ENCODE measurements around the gene ITFG1.

The ITFG1 gene

GRCh38 chr16:47460711-47461597 is at the start of gene ITFG1, which contains the start of gene PHKB:
TSS of gene ITFG1 (minus strand) at chr16:47461063. CDS start at chr16:47461045, 18 bp downstream.
TSS of gene PHKB (plus strand) at chr16:47461331. CDS start at chr16:47461351, 20 bp downstream.
- peak; percentile 97 for DNase-seq

GRCh38 chr16:47507701-47508100 is 46.8 kb upstream of the ITFG1 start:
- no peak for DNase-seq

DNA sequence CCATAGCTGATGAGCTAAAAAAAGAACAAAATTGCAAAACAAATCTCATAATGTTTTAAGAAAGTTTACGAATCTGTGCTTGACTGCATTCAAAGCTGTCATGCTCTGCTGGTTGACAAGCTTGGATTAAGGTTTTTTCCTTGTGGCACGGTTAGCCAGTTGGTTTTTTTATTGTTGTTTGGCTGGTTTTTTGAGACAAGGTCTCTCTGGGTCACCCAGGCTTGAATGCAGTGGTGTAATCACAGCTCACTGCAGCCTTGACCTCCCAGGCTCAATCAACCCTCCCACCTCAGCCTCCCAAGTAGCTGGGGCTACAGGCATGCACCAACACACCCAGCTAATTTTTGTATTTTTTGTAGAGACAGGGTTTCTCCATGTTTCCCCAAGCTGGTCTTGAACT is 45.9 kb upstream of the ITFG1 start:
- no peak for DNase-seq

GRCh38 chr16:47504599-47504998 is 43.7 kb upstream of the ITFG1 start:
- DNase-seq: no peak

- no peak for DNase-seq
Measured at GRCh38 chr16:47503936-47504335, 43.1 kb upstream of the ITFG1 start.

GRCh38 chr16:47499700-47500264 is 38.9 kb upstream of the ITFG1 start:
- DNase-seq: no peak

- no peak for DNase-seq
Measured at GRCh38 chr16:47499080-47499699, 38.3 kb upstream of the ITFG1 start.

DNA sequence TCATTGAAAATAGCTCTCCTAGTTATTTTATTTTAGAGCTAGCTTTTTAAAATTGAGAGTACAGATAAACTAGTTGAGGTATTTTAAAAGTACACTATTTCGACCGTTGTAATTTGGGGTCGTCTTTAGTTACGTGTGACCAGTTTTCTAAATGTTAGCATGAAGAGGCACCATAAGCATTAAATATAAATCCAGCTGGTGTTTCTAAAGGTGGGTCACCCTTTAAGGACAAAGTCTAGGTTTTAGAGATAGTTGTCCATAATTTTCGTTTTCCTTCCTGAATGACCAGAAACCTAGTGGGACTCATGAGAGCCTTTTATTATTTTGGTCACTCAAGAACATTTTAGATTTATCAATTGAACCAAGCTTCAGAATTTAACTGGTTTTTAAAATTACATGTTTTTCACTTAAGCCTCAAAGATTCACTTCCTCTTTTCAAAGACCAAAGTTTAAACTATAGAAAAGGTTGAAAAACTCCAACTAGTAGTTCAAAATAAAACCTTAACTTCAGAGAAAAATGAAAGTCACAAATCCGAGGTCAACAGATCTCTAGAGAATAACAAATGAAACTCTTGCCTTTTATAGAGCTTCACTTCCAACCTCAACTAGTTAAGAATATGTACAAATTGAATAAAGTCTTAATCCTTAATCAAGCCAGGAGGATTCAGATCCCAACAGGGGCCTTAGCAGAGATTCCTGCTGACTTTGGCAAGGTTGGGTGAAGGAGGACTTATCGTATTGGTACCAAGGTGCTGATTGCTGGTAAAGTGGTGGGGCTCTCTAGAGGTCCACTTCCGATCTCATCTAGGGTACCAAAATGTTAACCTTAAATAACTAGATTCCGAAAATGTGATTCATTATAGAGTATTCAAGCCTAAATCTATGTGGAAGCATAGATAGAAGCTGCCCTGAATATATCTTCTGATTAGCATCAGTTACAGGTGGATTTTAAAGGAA is 32.8 kb upstream of the ITFG1 start:
- no peak for DNase-seq

GRCh38 chr16:47492428-47493377 is 31.8 kb upstream of the ITFG1 start:
- no peak for DNase-seq

GRCh38 chr16:47492036-47492427 is 31.2 kb upstream of the ITFG1 start:
- DNase-seq: no peak

DNA sequence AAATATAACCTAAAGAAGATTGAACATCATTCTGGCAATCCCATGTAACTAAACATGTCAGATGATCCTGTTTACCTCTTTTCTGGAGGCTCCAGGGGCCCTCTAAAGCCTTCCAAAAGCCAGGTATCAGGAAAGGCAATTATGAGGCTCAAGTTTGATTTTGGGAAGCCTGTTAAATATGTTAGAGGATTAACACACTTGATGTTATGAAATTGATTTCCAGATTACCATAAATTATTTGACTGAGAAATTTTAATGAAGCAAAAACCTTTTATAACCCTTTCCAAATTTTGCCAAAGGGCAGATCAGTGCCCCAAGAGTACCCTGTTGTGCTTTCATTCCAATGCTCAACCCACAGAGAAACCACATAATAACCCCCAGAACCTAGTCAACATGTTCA is 29.6 kb upstream of the ITFG1 start:
- DNase-seq: no peak

DNA sequence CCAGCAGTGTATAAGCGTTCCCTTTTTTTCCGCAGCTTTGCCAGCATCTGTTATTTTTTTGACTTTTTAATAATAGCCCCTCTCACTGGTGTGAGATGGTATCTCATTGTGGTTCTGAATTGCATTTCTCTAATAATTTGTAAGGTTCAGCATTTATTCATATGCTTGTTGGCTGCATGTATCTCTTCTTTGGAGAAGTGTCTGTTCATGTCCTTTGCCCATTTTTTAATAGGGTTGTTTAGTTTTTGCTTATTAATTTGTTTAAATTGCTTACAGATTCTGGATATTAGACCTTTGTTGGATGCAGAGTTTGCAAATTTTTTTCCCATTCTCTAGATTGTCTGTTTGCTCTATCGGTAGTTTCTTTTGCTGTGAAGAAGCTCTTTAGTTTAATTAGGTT is 27.2 kb upstream of the ITFG1 start:
- no peak for DNase-seq

GRCh38 chr16:47486856-47487255 is 26.0 kb upstream of the ITFG1 start:
- no peak for DNase-seq

GRCh38 chr16:47483616-47484015 is 22.8 kb upstream of the ITFG1 start:
- DNase-seq: no peak

DNA sequence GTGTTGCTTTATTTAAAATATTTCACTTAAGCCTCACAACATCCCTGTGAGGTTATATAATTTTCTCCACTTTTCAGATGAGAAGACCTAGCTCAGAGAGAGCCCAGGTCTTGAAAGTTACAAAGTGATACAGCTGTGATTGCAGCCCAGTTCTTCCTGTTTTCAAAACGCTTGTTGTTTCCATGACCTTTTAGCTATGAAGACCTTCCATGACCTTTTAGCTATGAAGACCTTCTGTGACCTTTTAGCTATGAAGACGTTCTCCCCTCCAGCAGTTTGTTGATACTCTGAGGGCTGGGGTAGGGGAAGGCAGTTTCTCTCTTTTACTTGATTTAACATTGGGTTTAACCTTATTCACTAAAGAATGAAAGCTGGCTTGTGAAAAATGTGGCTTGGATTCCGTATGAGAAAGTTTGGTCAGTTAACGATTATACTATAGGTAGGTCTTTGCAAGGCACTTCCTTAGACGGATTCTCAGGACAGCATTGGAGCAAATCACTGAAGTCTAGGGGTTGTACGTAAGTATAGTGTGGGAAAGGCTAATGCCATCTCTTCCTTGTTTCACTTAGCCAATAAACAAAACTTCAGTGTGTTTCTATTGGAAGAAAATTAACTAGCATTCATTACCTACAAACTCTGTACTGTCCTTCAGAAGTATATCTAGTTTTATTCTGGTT is 21.0 kb upstream of the ITFG1 start:
- no peak for DNase-seq

- DNase-seq: no peak
Measured at GRCh38 chr16:47480410-47480809, 19.5 kb upstream of the ITFG1 start.

GRCh38 chr16:47477679-47478078 is 16.8 kb upstream of the ITFG1 start:
- no peak for DNase-seq

- no peak for DNase-seq
Measured at GRCh38 chr16:47476654-47477345, 15.9 kb upstream of the ITFG1 start.

- no peak for DNase-seq
Measured at GRCh38 chr16:47475786-47476185, 14.9 kb upstream of the ITFG1 start.

- no peak for DNase-seq
Measured at GRCh38 chr16:47473792-47474191, 12.9 kb upstream of the ITFG1 start.
